WI38 (cell line): ENCODE measurements around the gene DAAM2.

Experiments
- H3K4me3 ChIP-seq: 2 replicates; pipeline ENCODE4 v1.5.1; 2011; ENCODE audit warnings: low read depth, mild to moderate bottlenecking, control low read depth, low read length
- TF ChIP-seq, protein P1 (sequence below): IDR thresholded peaks from 2 replicates; pipeline ENCODE4 v1.5.1; 2012; ENCODE audit warnings: low read depth, mild to moderate bottlenecking, control low read depth, low read length

DAAM2 gene

DNA sequence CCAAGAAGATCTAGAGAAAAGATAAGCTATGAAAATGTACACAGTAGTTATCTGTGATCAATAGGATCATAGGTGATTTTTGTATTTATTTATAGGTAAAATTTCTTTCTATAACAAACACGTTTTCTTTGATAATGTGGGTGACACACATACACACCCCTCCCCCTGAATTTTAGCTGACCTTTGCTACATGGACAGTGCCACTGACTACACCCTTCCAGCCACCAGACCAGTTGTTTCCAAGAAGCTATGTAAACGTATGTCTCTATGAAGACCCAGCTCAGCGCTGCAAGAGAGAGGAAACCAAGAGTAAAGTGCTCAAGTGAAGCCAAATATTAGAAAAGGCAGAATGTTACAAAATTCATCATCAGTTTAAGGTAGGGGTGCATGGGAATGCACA lies 125.8 kb downstream of the DAAM2 start:
- TF ChIP-seq, protein P1, sequence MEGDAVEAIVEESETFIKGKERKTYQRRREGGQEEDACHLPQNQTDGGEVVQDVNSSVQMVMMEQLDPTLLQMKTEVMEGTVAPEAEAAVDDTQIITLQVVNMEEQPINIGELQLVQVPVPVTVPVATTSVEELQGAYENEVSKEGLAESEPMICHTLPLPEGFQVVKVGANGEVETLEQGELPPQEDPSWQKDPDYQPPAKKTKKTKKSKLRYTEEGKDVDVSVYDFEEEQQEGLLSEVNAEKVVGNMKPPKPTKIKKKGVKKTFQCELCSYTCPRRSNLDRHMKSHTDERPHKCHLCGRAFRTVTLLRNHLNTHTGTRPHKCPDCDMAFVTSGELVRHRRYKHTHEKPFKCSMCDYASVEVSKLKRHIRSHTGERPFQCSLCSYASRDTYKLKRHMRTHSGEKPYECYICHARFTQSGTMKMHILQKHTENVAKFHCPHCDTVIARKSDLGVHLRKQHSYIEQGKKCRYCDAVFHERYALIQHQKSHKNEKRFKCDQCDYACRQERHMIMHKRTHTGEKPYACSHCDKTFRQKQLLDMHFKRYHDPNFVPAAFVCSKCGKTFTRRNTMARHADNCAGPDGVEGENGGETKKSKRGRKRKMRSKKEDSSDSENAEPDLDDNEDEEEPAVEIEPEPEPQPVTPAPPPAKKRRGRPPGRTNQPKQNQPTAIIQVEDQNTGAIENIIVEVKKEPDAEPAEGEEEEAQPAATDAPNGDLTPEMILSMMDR = no peak
- H3K4me3 ChIP-seq = no peak overlapping the region

DNA sequence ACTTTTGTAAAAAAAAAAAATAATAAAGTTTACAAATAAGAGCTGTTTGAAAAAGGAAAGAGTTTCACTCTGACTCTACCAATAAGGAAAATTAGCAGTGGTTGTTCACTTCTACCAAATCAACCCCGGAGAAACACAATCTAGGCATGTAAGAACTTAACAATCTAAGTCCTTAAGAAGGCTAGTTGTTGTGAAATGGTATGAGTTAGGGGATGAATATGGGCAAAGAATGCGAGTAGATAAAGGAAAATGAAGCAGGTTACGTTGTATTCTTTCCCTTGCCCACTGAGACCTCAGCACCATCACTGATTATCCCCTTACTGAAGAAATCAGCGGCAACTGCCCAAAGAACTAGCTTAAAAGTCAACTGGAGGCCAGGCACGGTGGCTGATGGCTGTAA lies 126.7 kb downstream of the DAAM2 start:
- H3K4me3 ChIP-seq = no peak overlapping the region
- TF ChIP-seq, protein P1 = no peak

DNA sequence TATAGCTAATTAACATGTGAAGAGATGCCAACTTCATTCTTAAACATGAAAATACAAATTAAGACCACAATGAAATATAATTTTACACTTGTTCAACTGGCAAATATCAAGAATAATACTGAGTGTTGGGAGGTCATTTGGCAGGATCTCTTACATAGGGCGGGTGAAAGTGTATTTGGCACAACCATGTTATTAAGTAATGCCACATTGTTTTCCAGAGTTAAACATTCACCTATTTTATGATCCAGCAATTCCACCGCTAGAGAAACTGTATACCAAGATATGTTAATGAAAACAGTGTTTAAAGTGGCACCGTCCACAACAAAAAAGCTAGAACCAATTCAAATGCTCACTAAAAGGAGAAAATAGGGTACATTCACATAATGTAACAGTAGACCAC lies 128.0 kb downstream of the DAAM2 start:
- H3K4me3 ChIP-seq = no peak overlapping the region
- TF ChIP-seq, protein P1 = no peak

DNA sequence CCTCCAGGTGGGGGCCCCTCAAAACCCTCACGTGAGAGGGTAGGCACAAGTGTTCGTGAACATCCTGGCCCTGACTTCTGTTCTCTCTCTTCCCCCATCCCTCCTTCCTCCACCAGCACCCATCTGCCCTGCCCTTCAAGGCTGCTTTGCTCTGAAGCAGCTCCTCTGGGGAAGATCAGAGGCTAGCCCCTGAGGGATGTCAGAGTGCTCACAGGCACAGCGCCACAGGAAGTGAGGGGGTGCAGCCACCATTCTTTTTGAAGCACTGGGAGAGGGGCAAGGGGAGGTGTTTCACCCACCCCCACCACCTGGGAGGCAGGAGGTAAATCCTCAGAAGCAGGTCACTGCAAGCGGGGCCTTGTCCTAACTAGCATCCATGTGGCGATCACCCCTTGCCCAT lies 130.6 kb downstream of the DAAM2 start:
- no peak overlapping the region for H3K4me3 ChIP-seq
- TF ChIP-seq, protein P1 = no peak

DNA sequence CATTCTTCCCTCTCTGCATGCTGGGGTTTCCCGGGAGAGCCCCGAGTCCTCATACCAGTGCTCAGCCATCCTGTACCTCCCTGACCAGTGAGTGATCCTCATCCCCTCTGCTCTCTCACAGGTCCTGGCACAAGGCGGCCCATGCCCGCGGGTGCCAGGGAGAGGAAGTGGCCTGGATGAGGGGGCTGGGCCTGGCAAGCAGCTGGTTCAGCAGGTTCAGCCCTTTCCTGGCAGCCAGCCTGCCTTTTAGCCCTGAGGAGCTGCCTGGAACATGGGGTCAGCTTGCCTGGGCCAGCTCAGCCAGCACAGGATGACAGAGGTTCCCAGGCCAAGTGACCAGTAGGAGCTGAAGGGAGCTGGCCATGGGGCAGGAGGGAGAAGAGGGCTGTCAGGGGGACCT lies 131.2 kb downstream of the DAAM2 start:
- TF ChIP-seq, protein P1 = no peak
- no peak overlapping the region for H3K4me3 ChIP-seq

DNA sequence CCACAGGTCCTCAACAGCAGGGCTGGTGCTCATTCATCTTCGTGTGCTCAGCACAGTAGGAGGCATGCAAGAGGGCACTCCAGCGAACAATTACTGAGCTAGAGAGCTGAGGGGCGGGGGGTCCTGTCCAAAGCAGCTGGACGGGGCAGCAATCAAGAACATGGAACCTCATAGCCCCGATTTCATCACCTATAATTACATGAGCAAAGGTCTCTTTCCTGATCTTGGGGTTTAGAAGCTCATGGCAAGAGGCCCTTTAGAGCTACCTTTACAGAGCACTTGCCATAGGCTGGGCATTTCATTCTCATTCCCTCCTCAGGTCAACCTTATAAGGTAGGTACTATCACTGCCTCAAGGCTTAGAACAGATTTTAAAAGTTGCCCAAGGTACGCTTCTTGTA lies 131.7 kb downstream of the DAAM2 start:
- H3K4me3 ChIP-seq = no peak overlapping the region

DNA sequence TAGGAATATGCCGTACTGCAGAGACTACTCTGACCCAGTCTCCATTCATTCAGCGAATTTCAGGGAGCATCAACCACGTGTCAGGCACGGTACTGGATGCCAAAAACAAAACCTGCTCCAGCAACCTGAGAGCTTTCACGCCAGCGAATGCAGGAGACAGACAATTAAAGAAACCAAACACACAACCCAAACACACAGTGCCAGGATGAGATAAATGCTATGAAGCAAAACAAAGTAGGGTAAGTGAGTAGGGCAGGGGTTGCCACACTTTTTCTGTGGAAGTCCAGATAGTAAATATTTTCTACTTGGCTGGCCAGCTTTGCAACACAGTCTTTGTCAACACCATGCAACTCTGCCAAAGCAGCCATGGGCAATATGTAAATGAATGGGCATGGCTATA lies 132.1 kb downstream of the DAAM2 start:
- H3K4me3 ChIP-seq = no peak overlapping the region
- TF ChIP-seq, protein P1 = no peak

More for the DNA sequence above, 131.7 kb downstream of the DAAM2 start:
- TF ChIP-seq, protein P1 = no peak
